ENCODE measurements around the gene SLC22A31. TPM values are rescaled to one million over a fixed set of nuclear protein-coding genes. Genes with fewer than 3 reads are reported as not detected.

SLC22A31 gene
- total RNA-seq, 1 experiment from 2014 or later = 8.4 TPM

- ChIA-PET CTCF (no interaction called here), POLR2A (ENCODE audit: unreplicated experiment) (no interaction called here)
- Histone ChIP-seq H3K79me2 (ENCODE audit: low read length) (no peaks in the 10 kb centered on the region), H2AFZ (ENCODE audit: low read length) (no peak overlapping the region), H3K9ac (ENCODE audit: low read length) (no peak overlapping the region), H3K27me3 (ENCODE audit: low read length) (no peaks in the 10 kb centered on the region), H3K36me3 (ENCODE audit: low read depth, low read length) (no peaks in the 10 kb centered on the region), H3F3A (ENCODE audit: low read length, unreplicated experiment) (no peaks in the 10 kb centered on the region), H3K9me3 (ENCODE audit: low read length) (no peaks in the 10 kb centered on the region), H3K27ac (ENCODE audit: low read length) (no peak overlapping the region), H3K4me2 (ENCODE audit: low read length) (no peak overlapping the region), H3K4me1 (ENCODE audit: insufficient read depth, low read length) (peaks cover 10% of the 10 kb centered on the region; the same call in 1 of the 2 replicates), H3K4me3 (ENCODE audit: low read length) (no peak overlapping the region), H4K20me1 (ENCODE audit: low read length) (no peaks in the 10 kb centered on the region), H3K9me2 (replicated peaks; ENCODE audit: low read length) (no peaks in the 10 kb centered on the region)
- ATAC-seq (no peak), DNase-seq (no peak)
- intact Hi-C loops (cut with micrococcal nuclease) = no loop called here
- BruUV-seq (replicated peaks) = no TSS peak
- TF ChIP-seq EZH2 (IDR thresholded peaks at IDR 0.05; ENCODE audit: low read length, unreplicated experiment) (no peak), CTCF (conservative IDR thresholded peaks at IDR 0.05; ENCODE audit: low read depth, low read length) (no peak), EZH2phosphoT487 (IDR thresholded peaks at IDR 0.05; ENCODE audit: borderline replicate concordance, low read length) (no peak)
Observed at GRCh38 chr16:89149386-89149785, 51.0 kb downstream of the SLC22A31 start.

DNA sequence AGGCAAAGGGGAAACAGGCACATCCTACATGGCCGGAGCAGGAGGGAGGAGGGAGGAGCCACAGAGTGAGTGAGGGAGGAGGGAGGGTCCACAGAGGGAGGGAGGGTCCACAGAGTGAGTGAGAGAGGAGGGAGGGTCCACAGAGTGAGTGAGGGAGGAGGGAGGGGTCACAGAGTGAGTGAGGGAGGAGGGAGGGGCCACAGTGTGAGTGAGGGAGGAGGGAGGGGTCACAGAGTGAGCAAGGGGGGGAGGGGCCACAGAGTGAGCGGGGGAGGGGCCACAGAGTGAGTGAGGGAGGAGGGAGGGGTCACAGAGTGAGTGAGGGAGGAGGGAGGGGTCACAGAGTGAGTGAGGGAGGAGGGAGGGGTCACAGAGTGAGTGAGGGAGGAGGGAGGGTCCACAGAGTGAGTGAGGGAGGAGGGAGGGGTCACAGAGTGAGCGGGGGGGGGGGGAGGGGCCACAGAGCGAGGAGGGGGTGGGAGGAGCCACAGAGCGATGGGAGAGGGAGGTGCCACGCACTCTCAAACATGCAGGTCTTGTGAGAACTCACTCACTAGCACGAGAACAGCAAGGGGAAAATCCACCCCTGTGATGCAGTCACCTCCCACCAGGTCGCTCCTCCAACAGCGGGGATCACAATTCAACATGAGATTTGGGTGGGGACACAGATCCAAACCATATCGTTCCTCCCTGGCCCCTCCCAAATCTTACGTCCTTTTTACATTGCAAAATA, 53.1 kb downstream of the SLC22A31 start:
- no peaks in the 10 kb centered on the region for H3K36me3 ChIP-seq (ENCODE audit: low read depth, low read length)
- CTCF ChIA-PET = no interaction called here
- TF ChIP-seq CTCF (conservative IDR thresholded peaks at IDR 0.05; ENCODE audit: low read depth, low read length) (no peak), EZH2 (IDR thresholded peaks at IDR 0.05; ENCODE audit: low read length, unreplicated experiment) (no peak), EZH2phosphoT487 (IDR thresholded peaks at IDR 0.05; ENCODE audit: borderline replicate concordance, low read length) (no peak)
- BruUV-seq (replicated peaks) = no TSS peak
- no peaks in the 10 kb centered on the region for H3K27me3 ChIP-seq (ENCODE audit: low read length)
- H4K20me1 ChIP-seq (ENCODE audit: low read length) = no peaks in the 10 kb centered on the region
- H3K27ac ChIP-seq (ENCODE audit: low read length) = no peak overlapping the region
- H3K9me3 ChIP-seq (ENCODE audit: low read length) = no peaks in the 10 kb centered on the region
- H3F3A ChIP-seq (ENCODE audit: low read length, unreplicated experiment) = no peaks in the 10 kb centered on the region
- no peak overlapping the region for H3K4me2 ChIP-seq (ENCODE audit: low read length)
- DNase-seq (no peak), ATAC-seq (no peak)
- H3K9ac ChIP-seq (ENCODE audit: low read length) = no peak overlapping the region
- intact Hi-C loops (cut with micrococcal nuclease) = no loop called here
- H3K9me2 ChIP-seq (replicated peaks; ENCODE audit: low read length) = no peaks in the 10 kb centered on the region
- H3K4me1 ChIP-seq (ENCODE audit: insufficient read depth, low read length) = no peaks in the 10 kb centered on the region
- H3K4me3 ChIP-seq (ENCODE audit: low read length) = no peak overlapping the region
- H3K79me2 ChIP-seq (ENCODE audit: low read length) = no peaks in the 10 kb centered on the region
- H2AFZ ChIP-seq (ENCODE audit: low read length) = no peak overlapping the region
- POLR2A ChIA-PET (ENCODE audit: unreplicated experiment) = no interaction called here

GRCh38 chr16:89146211-89147005, 53.9 kb downstream of the SLC22A31 start:
- H3K9me2 ChIP-seq (replicated peaks; ENCODE audit: low read length) = no peaks in the 10 kb centered on the region
- H3K4me2 ChIP-seq (ENCODE audit: low read length) = no peak overlapping the region
- H4K20me1 ChIP-seq (ENCODE audit: low read length) = no peaks in the 10 kb centered on the region
- H3F3A ChIP-seq (ENCODE audit: low read length, unreplicated experiment) = no peaks in the 10 kb centered on the region
- no peaks in the 10 kb centered on the region for H3K36me3 ChIP-seq (ENCODE audit: low read depth, low read length)
- no peak for ATAC-seq
- intact Hi-C loops (cut with micrococcal nuclease) = no loop called here
- BruUV-seq (replicated peaks) = no TSS peak
- H2AFZ ChIP-seq (ENCODE audit: low read length) = no peak overlapping the region
- H3K9ac ChIP-seq (ENCODE audit: low read length) = no peak overlapping the region
- ChIA-PET CTCF (no interaction called here), POLR2A (ENCODE audit: unreplicated experiment) (no interaction called here)
- H3K9me3 ChIP-seq (ENCODE audit: low read length) = no peaks in the 10 kb centered on the region
- no peak overlapping the region for H3K4me3 ChIP-seq (ENCODE audit: low read length)
- no peak overlapping the region for H3K27ac ChIP-seq (ENCODE audit: low read length)
- H3K79me2 ChIP-seq (ENCODE audit: low read length) = no peaks in the 10 kb centered on the region
- no peaks in the 10 kb centered on the region for H3K27me3 ChIP-seq (ENCODE audit: low read length)
- no peaks in the 10 kb centered on the region for H3K4me1 ChIP-seq (ENCODE audit: insufficient read depth, low read length)
- no peak for TF ChIP-seq EZH2 (IDR thresholded peaks at IDR 0.05; ENCODE audit: low read length, unreplicated experiment)
- TF ChIP-seq EZH2phosphoT487 (IDR thresholded peaks at IDR 0.05; ENCODE audit: borderline replicate concordance, low read length) = no peak
- no peak for TF ChIP-seq CTCF (conservative IDR thresholded peaks at IDR 0.05; ENCODE audit: low read depth, low read length)
- DNase-seq = no peak
